DOHH2 (cell line): ENCODE data around the gene SLBP.

Experiments
- CTCF ChIP-seq: fragments of 200-600 bp; sonication (generic); IDR thresholded peaks from one replicate; pipeline ENCODE4 v1.5.1; 2014; ENCODE audit warnings: antibody characterized with exemption, mild to moderate bottlenecking, low read depth, low read length; ENCODE audit not compliant: poor library complexity, severe bottlenecking
- EZH2phosphoT487 ChIP-seq: fragments of 200-600 bp; sonication (generic); IDR thresholded peaks from 2 replicates; pipeline ENCODE4 v1.6.1; 2017; ENCODE audit warnings: borderline replicate concordance, mild to moderate bottlenecking, antibody characterized with exemption, low read length, moderate library complexity, mixed read lengths

GRCh38 chr4:1675136-1675801 lies 36.9 kb downstream of the SLBP start:
- no peak for TF ChIP-seq CTCF
- no peak for TF ChIP-seq EZH2phosphoT487
